ENCODE results near the gene DENND2A.

Gene DENND2A

GRCh38 chr7:140640727-140641523 is at the start of gene DENND2A:
DENND2A (minus strand) TSS chr7:140640813; CDS start chr7:140602397, 38,416 bp downstream.
- FAIRE-seq (no peak), DNase-seq (ENCODE audit: insufficient read length, low spot score) (no peak)
- TF ChIP-seq POLR2A (IDR thresholded peaks at IDR 0.05; ENCODE audit: low read depth, low read length) = no peak

GRCh38 chr7:140689199-140690152 is 48.9 kb upstream of the DENND2A start:
- no peak for DNase-seq (ENCODE audit: insufficient read length, low spot score)
- no peak for FAIRE-seq
- no peak for TF ChIP-seq POLR2A (IDR thresholded peaks at IDR 0.05; ENCODE audit: low read depth, low read length)

DNA sequence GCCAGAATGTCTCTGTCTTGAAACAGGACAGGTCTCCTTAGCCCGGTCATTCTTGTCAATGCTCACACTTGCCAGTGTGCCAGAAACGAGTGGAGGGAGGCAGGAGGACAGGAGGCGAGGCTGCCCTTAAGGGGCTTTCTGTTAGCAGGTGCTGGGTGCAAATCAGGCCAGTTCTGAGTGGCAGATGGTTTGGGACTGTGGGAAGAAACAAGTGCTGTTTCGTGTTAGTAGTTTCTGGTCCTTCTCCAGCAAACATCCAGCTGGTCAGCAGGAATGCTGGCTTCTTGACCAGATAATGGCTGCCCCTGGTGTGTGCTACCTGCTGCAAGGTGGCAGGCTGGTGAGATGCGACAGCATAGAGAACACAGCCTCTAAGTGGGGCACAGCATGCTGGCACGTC is 47.7 kb upstream of the DENND2A start:
- DNase-seq (ENCODE audit: insufficient read length, low spot score) (no peak), FAIRE-seq (no peak)
- TF ChIP-seq POLR2A (IDR thresholded peaks at IDR 0.05; ENCODE audit: low read depth, low read length) = no peak

GRCh38 chr7:140686921-140687320 is 46.3 kb upstream of the DENND2A start:
- no peak for TF ChIP-seq POLR2A (IDR thresholded peaks at IDR 0.05; ENCODE audit: low read depth, low read length)
- DNase-seq (ENCODE audit: insufficient read length, low spot score) (no peak), FAIRE-seq (no peak)

- TF ChIP-seq POLR2A (IDR thresholded peaks at IDR 0.05; ENCODE audit: low read depth, low read length) = no peak
- DNase-seq (ENCODE audit: insufficient read length, low spot score) (no peak), FAIRE-seq (no peak)
These were observed 44.9 kb upstream of the DENND2A start for GRCh38 chr7:140685407-140686087.

DNA sequence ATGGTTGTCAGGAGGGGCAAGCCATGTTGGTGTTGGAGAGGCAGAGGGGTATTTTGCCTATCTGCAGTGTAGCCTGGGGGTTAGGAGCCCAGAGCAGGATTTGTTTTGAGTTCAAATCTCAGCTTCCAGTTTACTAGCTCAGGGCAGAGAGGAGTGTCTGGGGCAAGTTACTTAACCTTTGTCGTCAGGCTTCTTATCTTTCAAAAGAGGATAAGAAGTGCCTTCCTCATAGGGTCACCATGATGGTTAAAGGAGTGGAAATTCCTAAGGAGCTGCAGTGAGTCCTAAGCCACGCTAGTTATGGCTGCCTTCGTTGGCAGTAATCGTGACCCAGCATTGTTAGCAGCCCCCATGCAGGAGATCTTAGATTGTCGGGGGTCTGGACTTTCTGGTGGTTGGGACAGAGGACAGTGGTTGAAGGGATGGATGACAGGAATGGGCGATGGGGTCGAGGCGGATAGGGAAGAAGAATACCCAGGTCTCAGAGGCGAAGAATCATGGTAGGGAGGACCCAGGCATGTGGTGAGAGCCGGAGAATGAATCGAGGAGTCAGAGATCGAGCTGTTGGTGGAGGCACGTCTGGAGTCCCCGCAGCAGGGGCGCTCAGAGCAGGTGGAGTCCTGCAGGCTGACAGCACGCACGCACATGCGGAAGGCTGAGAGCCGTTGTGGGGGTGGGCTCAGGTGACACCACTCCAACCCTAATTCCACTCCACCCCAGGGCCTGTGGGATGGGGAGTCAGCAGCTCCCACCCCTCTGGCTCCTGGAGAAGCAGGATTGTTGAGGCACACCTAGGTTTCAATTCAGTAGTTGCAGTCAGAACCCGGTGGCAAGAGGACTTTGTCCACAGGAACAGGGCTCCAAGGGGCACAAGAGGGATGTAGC is 43.7 kb upstream of the DENND2A start:
- no peak for FAIRE-seq
- no peak for TF ChIP-seq POLR2A (IDR thresholded peaks at IDR 0.05; ENCODE audit: low read depth, low read length)

DNA sequence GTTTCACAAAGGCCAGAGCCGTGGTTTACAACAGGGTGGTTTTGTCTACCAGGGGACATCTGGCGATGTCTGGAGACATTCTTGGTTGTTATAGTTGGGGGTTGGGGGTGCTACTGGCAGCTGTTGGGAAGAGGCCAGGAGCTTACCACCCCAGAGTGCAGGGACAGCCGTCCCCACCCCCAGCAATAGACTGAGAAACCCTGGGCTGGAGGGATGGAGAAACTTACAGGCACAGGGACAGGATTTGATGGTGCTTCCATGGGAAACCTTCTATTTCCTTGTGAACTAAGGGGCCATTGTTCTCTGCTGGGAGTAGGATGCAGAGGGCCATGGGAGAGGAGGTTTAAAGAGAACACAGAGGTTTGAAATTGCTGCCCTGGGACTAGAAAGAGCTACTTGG is 43.0 kb upstream of the DENND2A start:
- DNase-seq (ENCODE audit: insufficient read length, low spot score) (no peak), FAIRE-seq (no peak)
- TF ChIP-seq POLR2A (IDR thresholded peaks at IDR 0.05; ENCODE audit: low read depth, low read length) = no peak

More for the DNA sequence above, 43.7 kb upstream of the DENND2A start:
- DNase-seq (ENCODE audit: insufficient read length, low spot score) = no peak

DNA sequence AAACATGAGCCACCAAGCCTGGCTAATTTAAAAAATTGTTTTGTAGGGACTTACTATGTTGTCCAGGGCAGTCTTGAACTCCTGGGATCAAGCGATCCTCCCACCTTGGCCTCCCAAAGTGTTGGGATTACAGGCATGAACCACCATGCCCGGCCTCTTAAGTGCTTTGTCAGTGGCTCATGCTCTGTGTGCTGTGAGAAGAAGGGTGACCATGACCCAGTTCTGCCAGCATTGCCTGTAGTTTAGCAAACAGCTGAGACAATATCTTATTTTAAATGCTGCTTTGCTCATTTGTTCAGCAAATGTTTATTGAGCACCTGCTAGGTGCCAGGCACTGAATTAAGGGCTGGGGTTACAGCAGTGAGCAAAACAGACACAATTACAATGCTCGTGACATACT is 41.2 kb upstream of the DENND2A start:
- TF ChIP-seq POLR2A (IDR thresholded peaks at IDR 0.05; ENCODE audit: low read depth, low read length) = no peak
- no peak for DNase-seq (ENCODE audit: insufficient read length, low spot score)

GRCh38 chr7:140680886-140681285 is 40.3 kb upstream of the DENND2A start:
- DNase-seq (ENCODE audit: insufficient read length, low spot score) (no peak), FAIRE-seq (no peak)
- no peak for TF ChIP-seq POLR2A (IDR thresholded peaks at IDR 0.05; ENCODE audit: low read depth, low read length)

More for the DNA sequence above, 41.2 kb upstream of the DENND2A start:
- FAIRE-seq = no peak

- no peak for TF ChIP-seq POLR2A (IDR thresholded peaks at IDR 0.05; ENCODE audit: low read depth, low read length)
- DNase-seq (ENCODE audit: insufficient read length, low spot score) (no peak), FAIRE-seq (no peak)
These were observed 38.6 kb upstream of the DENND2A start for GRCh38 chr7:140679186-140679585.

DNA sequence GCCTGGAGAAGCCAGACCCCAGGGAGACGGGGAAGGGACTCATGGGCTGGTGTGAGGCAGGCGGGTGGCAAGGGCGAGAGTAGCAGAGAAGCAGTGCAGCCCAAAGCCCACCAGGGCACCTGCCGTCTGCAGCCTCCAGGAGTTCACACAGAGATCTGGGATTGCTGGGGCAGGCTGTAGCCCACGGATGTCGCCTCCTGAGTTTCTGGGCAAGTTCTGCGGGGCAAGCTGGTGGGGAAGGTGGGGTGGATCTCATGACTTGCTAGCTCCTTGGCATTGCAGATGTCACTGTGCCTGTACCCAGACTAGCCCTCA is 38.2 kb upstream of the DENND2A start:
- no peak for TF ChIP-seq POLR2A (IDR thresholded peaks at IDR 0.05; ENCODE audit: low read depth, low read length)
- DNase-seq (ENCODE audit: insufficient read length, low spot score) (no peak), FAIRE-seq (no peak)

DNA sequence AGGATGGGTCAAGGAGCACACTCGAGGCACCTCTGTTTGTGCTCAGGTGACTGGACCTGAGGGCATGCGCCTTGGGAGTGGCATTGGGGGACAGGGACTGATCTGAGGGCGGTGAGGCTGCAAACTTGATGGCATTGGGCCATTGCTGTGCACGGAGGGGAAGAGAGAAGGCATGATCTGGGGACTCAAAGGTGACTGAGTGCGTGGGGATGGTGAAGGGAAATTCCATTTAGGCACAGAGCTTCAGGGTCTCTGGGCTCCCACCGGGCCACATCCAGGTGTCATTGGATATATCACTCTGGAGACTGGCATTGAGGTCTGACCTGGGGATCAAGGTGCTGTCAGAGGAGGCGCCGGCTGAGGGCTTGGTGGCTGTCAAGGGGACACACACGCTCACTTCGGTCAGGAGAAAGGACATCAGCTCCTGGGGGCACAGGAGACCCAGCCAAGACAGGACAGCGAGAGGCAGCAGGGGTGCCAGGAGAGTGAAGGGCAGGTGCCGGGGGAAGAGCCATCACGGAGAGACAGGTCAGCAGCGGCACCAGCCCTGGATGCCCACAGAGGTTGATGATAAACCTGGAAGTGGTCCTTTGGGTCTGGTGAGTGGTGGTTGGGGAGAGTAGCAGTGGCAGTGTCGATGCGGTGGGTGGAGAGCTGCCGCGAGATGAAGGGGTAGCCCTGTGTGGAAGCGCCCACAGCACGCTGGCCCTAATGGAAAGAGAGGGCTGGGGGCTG is 37.6 kb upstream of the DENND2A start:
- DNase-seq (ENCODE audit: insufficient read length, low spot score) (no peak), FAIRE-seq (no peak)
- TF ChIP-seq POLR2A (IDR thresholded peaks at IDR 0.05; ENCODE audit: low read depth, low read length) = no peak
